KMS-11 (cell line): Measurements from ENCODE around the gene NTN4.

Source experiments
- H2AFZ ChIP-seq: fragments of 200-600 bp; sonication (generic); 2 replicates; pipeline ENCODE4 v1.6.1; 2016; ENCODE audit warnings: antibody characterized with exemption, mixed run types, low read depth
- H3K27ac ChIP-seq: fragments of 200-600 bp; sonication (generic); 2 replicates; pipeline ENCODE4 v1.6.1; 2016; ENCODE audit warnings: mild to moderate bottlenecking, mixed run types
- H3K27me3 ChIP-seq: fragments of 200-600 bp; sonication (generic); 2 replicates; pipeline ENCODE4 v1.6.1; 2017; ENCODE audit warnings: mild to moderate bottlenecking, low read depth, mixed run types, moderate library complexity; ENCODE audit not compliant: insufficient read depth
- H3K36me3 ChIP-seq: fragments of 200-600 bp; sonication (generic); 2 replicates; pipeline ENCODE4 v1.6.1; 2017; ENCODE audit warnings: mild to moderate bottlenecking, mixed run types; ENCODE audit not compliant: insufficient read depth
- H3K4me1 ChIP-seq: fragments of 200-600 bp; sonication (generic); 2 replicates; pipeline ENCODE4 v1.6.1; 2016; ENCODE audit warnings: mild to moderate bottlenecking, low read depth, mixed run types; ENCODE audit not compliant: poor library complexity, severe bottlenecking
- H3K4me2 ChIP-seq: fragments of 200-600 bp; sonication (generic); 2 replicates; pipeline ENCODE4 v1.7.0; 2016; ENCODE audit warnings: mild to moderate bottlenecking, mixed run types
- H3K4me3 ChIP-seq: fragments of 200-600 bp; sonication (generic); IDR thresholded peaks from 2 replicates; pipeline ENCODE4 v1.6.1; 2017; ENCODE audit warnings: low read depth, low read length, mixed read lengths; ENCODE audit not compliant: insufficient read depth
- H3K79me2 ChIP-seq: fragments of 200-600 bp; sonication (generic); 2 replicates; pipeline ENCODE4 v1.6.1; 2016; ENCODE audit warnings: low read depth, mixed run types; ENCODE audit not compliant: insufficient read depth
- H3K9ac ChIP-seq: fragments of 200-600 bp; sonication (generic); 2 replicates; pipeline ENCODE4 v1.6.1; 2016; ENCODE audit warnings: mild to moderate bottlenecking, mixed run types
- H4K20me1 ChIP-seq: fragments of 200-600 bp; sonication (generic); 2 replicates; pipeline ENCODE4 v1.6.1; 2016; ENCODE audit warnings: mild to moderate bottlenecking, mixed run types; ENCODE audit not compliant: insufficient read depth
- TF ChIP-seq, protein P1 (sequence below): fragments of 200-600 bp; sonication (generic); conservative IDR thresholded peaks from 2 replicates; pipeline ENCODE4 v1.6.1; 2017; ENCODE audit warnings: low read depth, mild to moderate bottlenecking, antibody characterized with exemption, low read length, moderate library complexity, mixed read lengths

Gene NTN4

DNA sequence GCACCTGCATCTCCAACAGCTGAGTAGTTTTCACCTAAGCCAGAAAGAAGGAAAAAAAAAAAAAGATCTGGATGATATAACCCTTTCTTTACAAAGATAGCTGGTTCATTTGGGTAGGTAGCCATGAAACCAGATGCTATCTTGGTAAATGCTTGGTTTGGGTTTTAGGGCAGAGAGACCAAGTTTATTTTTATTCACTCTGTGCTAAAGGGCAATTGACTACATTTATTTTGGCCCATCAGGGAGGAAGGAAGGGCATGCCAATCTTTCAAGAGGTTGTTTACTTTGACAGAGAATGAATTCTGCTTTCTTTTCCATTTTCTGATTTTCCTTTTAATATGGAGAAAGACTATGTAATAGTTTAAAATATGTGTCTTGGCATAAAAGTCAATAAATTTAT is 91.0 kb downstream of the NTN4 start:
- Histone ChIP-seq H3K9ac (no peak overlapping the region), H3K79me2 (no peaks in the 10 kb centered on the region), H4K20me1 (no peaks in the 10 kb centered on the region), H3K27ac (no peak overlapping the region), H2AFZ (no peak overlapping the region), H3K36me3 (no peaks in the 10 kb centered on the region), H3K4me1 (peaks cover 38% of the 10 kb centered on the region), H3K4me2 (peak overlapping the region; percentile 21; the same call in 1 of the 2 replicates), H3K4me3 (no peak overlapping the region), H3K27me3 (peaks cover 4% of the 10 kb centered on the region; the same call in 1 of the 2 replicates)
- TF ChIP-seq, protein P1, sequence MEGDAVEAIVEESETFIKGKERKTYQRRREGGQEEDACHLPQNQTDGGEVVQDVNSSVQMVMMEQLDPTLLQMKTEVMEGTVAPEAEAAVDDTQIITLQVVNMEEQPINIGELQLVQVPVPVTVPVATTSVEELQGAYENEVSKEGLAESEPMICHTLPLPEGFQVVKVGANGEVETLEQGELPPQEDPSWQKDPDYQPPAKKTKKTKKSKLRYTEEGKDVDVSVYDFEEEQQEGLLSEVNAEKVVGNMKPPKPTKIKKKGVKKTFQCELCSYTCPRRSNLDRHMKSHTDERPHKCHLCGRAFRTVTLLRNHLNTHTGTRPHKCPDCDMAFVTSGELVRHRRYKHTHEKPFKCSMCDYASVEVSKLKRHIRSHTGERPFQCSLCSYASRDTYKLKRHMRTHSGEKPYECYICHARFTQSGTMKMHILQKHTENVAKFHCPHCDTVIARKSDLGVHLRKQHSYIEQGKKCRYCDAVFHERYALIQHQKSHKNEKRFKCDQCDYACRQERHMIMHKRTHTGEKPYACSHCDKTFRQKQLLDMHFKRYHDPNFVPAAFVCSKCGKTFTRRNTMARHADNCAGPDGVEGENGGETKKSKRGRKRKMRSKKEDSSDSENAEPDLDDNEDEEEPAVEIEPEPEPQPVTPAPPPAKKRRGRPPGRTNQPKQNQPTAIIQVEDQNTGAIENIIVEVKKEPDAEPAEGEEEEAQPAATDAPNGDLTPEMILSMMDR: no peak

DNA sequence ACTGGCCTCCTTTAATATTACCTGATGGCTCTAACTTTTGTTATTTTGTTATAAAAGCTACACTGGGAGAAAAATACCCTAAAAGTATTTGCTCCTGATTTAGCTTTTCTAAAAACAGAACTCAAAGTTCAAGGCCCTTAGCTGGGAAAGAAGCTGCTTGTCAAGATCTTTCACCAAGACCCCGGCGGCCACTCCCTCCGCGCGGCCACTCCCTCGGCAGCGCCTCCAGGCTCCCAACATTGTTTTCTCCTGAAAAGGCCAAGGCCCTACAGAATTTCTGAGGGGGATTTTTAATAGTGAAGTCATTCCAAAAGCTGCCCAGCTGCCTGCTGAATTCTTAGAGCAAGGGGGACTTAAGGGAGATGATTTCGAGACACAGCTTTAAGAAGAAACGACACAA is 96.4 kb downstream of the NTN4 start:
- no peak overlapping the region for H3K4me3 ChIP-seq
- no peak overlapping the region for H3K27ac ChIP-seq
- H4K20me1 ChIP-seq: no peaks in the 10 kb centered on the region
- no peaks in the 10 kb centered on the region; the same call in 1 of the 2 replicates for H3K27me3 ChIP-seq
- H3K4me1 ChIP-seq: peaks cover 3% of the 10 kb centered on the region
- no peaks in the 10 kb centered on the region for H3K36me3 ChIP-seq
- TF ChIP-seq, protein P1: no peak
- H3K4me2 ChIP-seq: no peak overlapping the region
- H2AFZ ChIP-seq: no peak overlapping the region
- H3K9ac ChIP-seq: no peak overlapping the region
- H3K79me2 ChIP-seq: no peaks in the 10 kb centered on the region

GRCh38 chr12:95693689-95694088 is 96.9 kb downstream of the NTN4 start:
- H3K9ac ChIP-seq: no peak overlapping the region
- H3K79me2 ChIP-seq: no peaks in the 10 kb centered on the region
- H3K4me3 ChIP-seq: no peak overlapping the region
- no peak overlapping the region for H2AFZ ChIP-seq
- no peaks in the 10 kb centered on the region for H3K4me1 ChIP-seq
- no peaks in the 10 kb centered on the region; the same call in 1 of the 2 replicates for H3K27me3 ChIP-seq
- TF ChIP-seq, protein P1: no peak
- H3K4me2 ChIP-seq: no peak overlapping the region
- H3K27ac ChIP-seq: no peak overlapping the region
- H4K20me1 ChIP-seq: no peaks in the 10 kb centered on the region
- no peaks in the 10 kb centered on the region for H3K36me3 ChIP-seq

DNA sequence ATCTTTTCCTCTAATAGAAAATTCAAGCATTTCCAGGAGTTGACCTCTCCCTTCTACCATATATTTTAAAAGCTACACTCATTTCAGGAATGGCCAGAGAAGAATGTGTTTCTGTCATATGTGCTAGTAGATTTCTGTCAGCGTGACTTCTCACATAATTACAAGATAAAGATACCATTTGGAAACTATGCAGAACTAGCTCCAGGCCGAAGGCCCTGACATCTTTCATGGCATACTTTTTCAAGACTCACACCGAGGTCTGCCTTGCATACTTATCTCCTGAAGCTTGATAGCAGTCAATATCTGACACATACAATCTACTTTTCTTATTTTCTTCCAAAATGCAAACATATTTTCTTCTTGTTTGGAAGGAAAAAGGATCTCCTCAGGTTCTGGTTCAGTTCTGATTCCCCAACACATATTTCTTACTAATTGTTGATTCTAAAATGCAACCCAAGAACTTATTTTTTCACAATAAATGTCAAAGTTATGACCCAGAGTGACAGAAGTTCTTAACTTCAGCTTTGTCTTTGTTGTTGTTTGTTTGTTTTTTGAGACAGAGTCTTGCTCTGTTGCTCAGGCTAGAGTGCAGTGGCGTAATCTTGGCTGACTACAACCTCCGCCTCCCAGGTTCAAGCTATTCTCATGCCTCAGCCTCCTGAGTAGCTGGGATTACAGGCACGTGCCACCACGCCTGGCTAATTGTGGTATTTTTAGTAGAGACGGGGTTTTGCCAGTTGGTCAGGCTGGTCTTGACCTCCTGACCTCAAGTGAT is 99.5 kb downstream of the NTN4 start:
- Histone ChIP-seq H4K20me1 (no peaks in the 10 kb centered on the region), H3K4me1 (no peaks in the 10 kb centered on the region), H2AFZ (no peak overlapping the region), H3K4me2 (no peak overlapping the region), H3K27ac (no peak overlapping the region), H3K4me3 (no peak overlapping the region), H3K79me2 (no peaks in the 10 kb centered on the region), H3K27me3 (no peaks in the 10 kb centered on the region), H3K9ac (no peak overlapping the region), H3K36me3 (no peaks in the 10 kb centered on the region)
- TF ChIP-seq, protein P1: no peak
